Measurements from ENCODE around the gene TINAGL1.

Gene TINAGL1

GRCh38 chr1:31568895-31569595, 7.3 kb upstream of the TINAGL1 start:
- no peak for DNase-seq (ENCODE audit: low read depth)

- no peak for DNase-seq (ENCODE audit: low read depth)
These were observed 6.6 kb upstream of the TINAGL1 start for GRCh38 chr1:31569596-31570173.

DNA sequence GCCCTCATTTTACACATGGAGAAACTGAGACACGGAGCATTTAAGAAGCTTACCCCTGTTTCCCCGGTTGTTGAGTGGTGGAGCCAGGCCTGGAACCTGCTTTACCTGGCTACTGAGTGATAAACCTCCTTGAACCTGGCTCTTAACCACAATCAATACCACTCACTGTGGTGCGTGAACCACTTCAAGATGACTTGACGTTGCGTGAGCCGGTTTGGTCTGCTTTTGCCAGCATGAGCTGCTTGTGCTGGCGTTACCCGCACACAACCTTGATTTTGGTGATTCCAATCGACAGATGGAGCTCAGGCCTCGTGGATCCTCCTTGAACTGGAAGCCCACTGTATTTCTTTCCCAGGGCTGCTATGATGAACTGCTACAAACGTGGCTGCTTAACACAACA, 6.1 kb upstream of the TINAGL1 start:
- no peak for DNase-seq (ENCODE audit: low read depth)

DNA sequence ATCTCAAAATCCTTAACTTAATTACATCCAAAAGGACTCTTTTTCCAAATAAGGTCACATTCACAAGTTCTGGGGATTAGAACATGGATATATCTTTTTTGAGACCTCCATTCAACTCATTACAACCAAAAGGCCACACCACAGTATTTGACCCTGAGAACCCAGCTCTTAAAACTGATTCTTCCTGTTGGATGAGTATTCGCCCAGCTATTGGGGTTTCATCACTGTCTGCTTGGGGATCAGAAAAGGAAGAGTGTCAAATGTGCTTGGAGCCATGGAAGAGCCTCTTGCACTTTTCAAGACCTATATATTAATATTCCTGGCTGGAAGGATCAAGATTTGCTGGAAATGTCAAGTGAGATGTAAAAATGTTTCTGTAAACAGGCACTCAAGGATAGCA, 5.4 kb upstream of the TINAGL1 start:
- no peak for DNase-seq (ENCODE audit: low read depth)

- DNase-seq (ENCODE audit: low read depth), result no peak
These were observed 4.7 kb upstream of the TINAGL1 start for GRCh38 chr1:31571340-31572295.

GRCh38 chr1:31572323-31573104, 3.8 kb upstream of the TINAGL1 start:
- DNase-seq (ENCODE audit: low read depth), result no peak

DNA sequence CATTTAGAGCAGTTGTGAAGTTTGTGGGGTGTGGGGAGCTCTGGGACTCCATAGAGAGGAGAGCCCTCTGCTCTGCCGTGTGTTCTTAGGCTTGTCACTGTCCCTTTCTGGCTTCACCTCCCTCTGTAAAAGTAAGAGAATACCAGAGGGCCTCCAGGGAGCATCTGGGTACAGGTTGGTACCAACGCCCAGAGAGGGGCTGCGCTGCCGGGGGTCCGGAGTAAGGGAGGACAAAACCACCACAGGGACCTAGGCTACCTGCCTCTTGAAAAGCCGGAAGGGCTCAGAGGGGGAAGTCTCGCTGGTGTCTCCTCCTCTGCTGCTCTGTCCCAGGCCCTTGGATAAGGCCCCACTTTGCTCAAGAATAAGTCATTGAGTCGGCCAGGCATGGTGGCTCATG, 3.1 kb upstream of the TINAGL1 start:
- DNase-seq (ENCODE audit: low read depth), result no peak

GRCh38 chr1:31574749-31575368, 1.5 kb upstream of the TINAGL1 start:
- DNase-seq (ENCODE audit: low read depth), result no peak

- no peak for DNase-seq (ENCODE audit: low read depth)
These were observed 760 bp upstream of the TINAGL1 start for GRCh38 chr1:31575369-31576140.

- DNase-seq (ENCODE audit: low read depth), result no peak
These were observed 584 bp downstream of the TINAGL1 start for GRCh38 chr1:31576743-31577455.

DNA sequence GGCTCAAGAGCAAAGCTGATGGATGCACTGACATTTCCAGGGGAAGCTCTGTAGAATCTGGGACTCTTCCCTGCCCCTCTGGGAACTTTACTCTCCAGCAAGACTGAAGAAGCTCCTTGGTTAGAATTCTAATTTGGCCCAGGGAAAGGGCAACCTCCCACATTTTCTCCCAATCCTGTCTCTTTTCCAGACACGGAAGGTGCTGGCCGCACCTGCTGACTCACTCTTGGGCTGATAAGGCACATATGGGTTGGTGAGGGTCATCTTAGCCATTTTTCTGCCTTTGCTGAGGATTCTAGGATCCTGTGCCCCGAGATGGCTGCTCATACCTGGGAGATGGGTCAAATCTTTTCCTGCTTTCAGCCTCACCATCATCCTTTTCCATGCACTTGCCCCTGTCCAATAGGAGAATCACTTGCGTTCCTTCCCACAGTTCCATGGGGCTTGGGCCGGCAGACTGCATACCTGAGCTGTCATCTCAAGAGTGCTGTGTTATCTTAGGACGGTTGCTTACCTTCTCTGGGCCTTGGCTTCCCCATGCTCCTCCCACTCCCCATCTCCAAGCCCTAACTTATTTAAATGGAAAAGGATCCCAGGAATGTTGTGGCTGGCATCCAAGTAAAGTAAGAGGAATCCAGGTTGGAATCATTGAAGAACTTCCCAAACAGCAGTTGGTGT, 1.3 kb downstream of the TINAGL1 start:
- no peak for DNase-seq (ENCODE audit: low read depth)

DNA sequence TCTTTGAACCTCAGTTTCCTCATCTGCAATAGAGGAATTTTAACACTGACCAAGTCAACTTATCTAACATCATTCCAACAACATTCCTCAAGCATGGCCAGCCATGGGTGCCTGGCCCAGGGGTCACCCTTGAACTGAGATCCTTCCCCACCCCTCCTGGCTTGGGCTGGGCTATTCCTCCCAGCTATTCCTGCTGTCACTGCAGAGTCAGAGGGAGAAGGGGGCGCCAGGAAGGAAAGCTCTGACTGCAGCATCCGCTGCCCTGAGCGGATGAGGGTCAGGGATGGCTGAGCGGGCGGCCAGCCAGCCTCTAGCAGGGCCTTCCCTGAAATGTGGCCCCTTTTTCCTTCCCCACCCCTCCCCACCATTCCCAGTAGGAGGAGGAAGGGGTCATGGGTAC, 3.1 kb downstream of the TINAGL1 start:
- no peak for DNase-seq (ENCODE audit: low read depth)

DNA sequence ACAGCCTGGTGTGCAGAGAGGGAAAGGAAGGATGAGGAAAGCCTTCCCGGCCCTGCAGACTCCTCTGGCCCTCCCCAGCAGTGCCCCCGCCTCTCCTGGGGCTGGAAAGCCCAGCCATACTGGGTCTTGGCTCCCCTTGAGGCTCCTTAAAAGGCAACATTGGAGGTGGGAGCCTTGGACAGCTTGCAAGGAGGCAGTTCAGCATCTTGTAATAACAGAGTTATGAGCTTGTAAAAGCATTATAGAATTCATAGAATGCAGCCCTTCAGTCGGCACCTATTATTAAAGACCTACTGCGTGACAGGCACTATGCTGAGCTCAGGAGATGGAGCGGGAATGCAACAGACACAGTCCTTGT, 4.2 kb downstream of the TINAGL1 start:
- DNase-seq (ENCODE audit: low read depth), result no peak

GRCh38 chr1:31580891-31581603, 4.7 kb downstream of the TINAGL1 start:
- no peak for DNase-seq (ENCODE audit: low read depth)

DNA sequence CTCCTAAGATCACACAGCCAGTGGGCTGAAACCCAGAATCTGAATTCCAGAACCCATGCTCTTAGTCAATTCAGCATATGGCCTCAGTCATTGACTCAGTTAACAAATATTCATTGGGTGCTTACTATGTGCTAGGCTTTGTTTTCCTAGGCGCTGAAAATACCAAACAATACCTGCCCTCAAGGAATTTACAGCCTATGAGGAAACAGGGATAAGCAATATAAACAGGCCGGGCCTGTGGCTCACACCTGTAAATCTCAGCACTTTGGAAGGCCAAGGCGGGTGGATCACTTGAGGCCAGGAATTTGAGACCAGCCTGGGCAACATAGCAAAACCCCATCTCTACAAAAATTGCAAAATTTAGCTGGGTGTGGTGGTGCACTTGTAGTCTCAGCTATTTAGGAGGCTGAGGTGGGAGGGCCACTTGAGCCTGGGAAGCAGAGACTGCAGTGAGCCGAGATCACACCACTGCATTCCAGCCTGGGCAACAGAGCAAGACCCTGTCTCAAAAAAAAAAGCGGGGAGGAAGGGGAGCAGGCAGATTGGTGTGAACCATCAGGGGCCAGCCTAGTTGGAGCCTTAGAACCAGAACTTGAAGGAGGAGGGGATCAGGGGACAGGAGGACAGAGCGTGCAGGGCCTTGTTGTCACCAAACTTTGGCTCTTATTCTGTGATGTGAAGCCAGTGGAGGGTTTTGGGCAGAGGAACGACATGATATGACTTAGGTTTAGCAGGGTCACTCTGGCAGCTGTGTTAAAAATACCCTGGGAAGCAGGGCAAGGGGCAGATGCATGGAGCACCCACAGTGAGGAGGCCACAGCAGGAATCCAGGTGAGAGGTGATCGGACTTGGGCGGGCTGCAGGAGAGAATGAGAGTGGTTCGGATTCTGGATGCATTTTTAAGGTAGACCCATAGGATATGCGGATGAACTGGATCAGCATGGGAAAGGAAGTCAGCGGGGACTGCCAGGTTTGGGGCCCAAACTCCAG, 5.8 kb downstream of the TINAGL1 start:
- no peak for DNase-seq (ENCODE audit: low read depth)

- no peak for DNase-seq (ENCODE audit: low read depth)
These were observed 7.0 kb downstream of the TINAGL1 start for GRCh38 chr1:31583082-31583994.
